T-helper 1 cell treated with Interleukin-12 subunit alpha and Interleukin-12 subunit beta and Interleukin-4 antibody, amounts not matched to agents 30 μg/mL and 1 μg/mL, for 36 hours (primary cell): ENCODE measurements around the gene GRID2.
"Not testable (repeated sequence)": the region's sequence is repeated elsewhere in the genome, so short reads cannot be mapped to it uniquely, and the experiment has no call there.

Source experiments
- H3K27ac Mint-ChIP-seq: one replicate; pipeline ENCODE4 v1.8.0; 2021; ENCODE audit warnings: mild to moderate bottlenecking, mixed read lengths
- H3K27me3 Mint-ChIP-seq: one replicate; pipeline ENCODE4 v1.8.0; 2021; ENCODE audit warnings: low read depth, mixed read lengths
- H3K36me3 Mint-ChIP-seq: one replicate; pipeline ENCODE4 v1.8.0; 2021; ENCODE audit warnings: low read depth, mixed read lengths
- H3K4me1 Mint-ChIP-seq: one replicate; pipeline ENCODE4 v1.8.0; 2021; ENCODE audit warnings: low read depth, mixed read lengths
- H3K4me3 Mint-ChIP-seq: one replicate; pipeline ENCODE4 v1.8.0; 2021; ENCODE audit warnings: mild to moderate bottlenecking, moderate library complexity, mixed read lengths
- H3K9me3 Mint-ChIP-seq: one replicate; pipeline ENCODE4 v1.8.0; 2021; ENCODE audit warnings: mixed read lengths

GRID2 gene

GRCh38 chr4:93359586-93359985 lies 1055.8 kb downstream of the GRID2 start:
- Mint-ChIP-seq H3K36me3 (no peaks in the 10 kb centered on the region), H3K4me3 (no peak overlapping the region), H3K4me1 (no peaks in the 10 kb centered on the region), H3K27me3 (no peaks in the 10 kb centered on the region), H3K27ac (no peak overlapping the region), H3K9me3 (no peaks in the 10 kb centered on the region)

GRCh38 chr4:93366169-93366755 lies 1062.5 kb downstream of the GRID2 start:
- not testable (repeated sequence) for H3K4me1 Mint-ChIP-seq, H3K9me3 Mint-ChIP-seq, H3K27me3 Mint-ChIP-seq, H3K4me3 Mint-ChIP-seq, H3K27ac Mint-ChIP-seq, H3K36me3 Mint-ChIP-seq

- Mint-ChIP-seq H3K9me3 (no peaks in the 10 kb centered on the region), H3K36me3 (no peaks in the 10 kb centered on the region), H3K27ac (no peak overlapping the region), H3K27me3 (no peaks in the 10 kb centered on the region), H3K4me1 (no peaks in the 10 kb centered on the region), H3K4me3 (no peak overlapping the region)
These were observed 1065.2 kb downstream of the GRID2 start for GRCh38 chr4:93368968-93369367.

- Mint-ChIP-seq H3K4me3 (no peak overlapping the region), H3K9me3 (no peaks in the 10 kb centered on the region), H3K36me3 (no peaks in the 10 kb centered on the region), H3K27ac (no peak overlapping the region), H3K27me3 (no peaks in the 10 kb centered on the region), H3K4me1 (no peaks in the 10 kb centered on the region)
These were observed 1066.5 kb downstream of the GRID2 start for GRCh38 chr4:93370256-93370655.

- no peaks in the 10 kb centered on the region for H3K9me3 Mint-ChIP-seq
- H3K4me3 Mint-ChIP-seq = no peak overlapping the region
- no peaks in the 10 kb centered on the region for H3K36me3 Mint-ChIP-seq
- no peak overlapping the region for H3K27ac Mint-ChIP-seq
- H3K27me3 Mint-ChIP-seq = no peaks in the 10 kb centered on the region
- no peaks in the 10 kb centered on the region for H3K4me1 Mint-ChIP-seq
These were observed 1070.4 kb downstream of the GRID2 start for GRCh38 chr4:93373893-93374860.

GRCh38 chr4:93384241-93384640 lies 1080.5 kb downstream of the GRID2 start:
- Mint-ChIP-seq H3K36me3 (no peaks in the 10 kb centered on the region), H3K27me3 (no peaks in the 10 kb centered on the region), H3K4me1 (no peaks in the 10 kb centered on the region), H3K4me3 (no peak overlapping the region), H3K27ac (no peak overlapping the region), H3K9me3 (no peaks in the 10 kb centered on the region)

- no peaks in the 10 kb centered on the region for H3K36me3 Mint-ChIP-seq
- H3K4me1 Mint-ChIP-seq = no peaks in the 10 kb centered on the region
- H3K9me3 Mint-ChIP-seq = no peaks in the 10 kb centered on the region
- H3K4me3 Mint-ChIP-seq = no peak overlapping the region
- H3K27ac Mint-ChIP-seq = no peak overlapping the region
- no peaks in the 10 kb centered on the region for H3K27me3 Mint-ChIP-seq
These were observed 1081.1 kb downstream of the GRID2 start for GRCh38 chr4:93384887-93385286.

GRCh38 chr4:93394545-93395081 lies 1090.8 kb downstream of the GRID2 start:
- no peak overlapping the region for H3K4me3 Mint-ChIP-seq
- H3K27ac Mint-ChIP-seq = no peak overlapping the region
- no peaks in the 10 kb centered on the region for H3K36me3 Mint-ChIP-seq

GRCh38 chr4:93396272-93396671 lies 1092.5 kb downstream of the GRID2 start:
- Mint-ChIP-seq H3K4me3 (no peak overlapping the region), H3K4me1 (no peaks in the 10 kb centered on the region), H3K36me3 (no peaks in the 10 kb centered on the region), H3K27me3 (no peaks in the 10 kb centered on the region), H3K27ac (no peak overlapping the region), H3K9me3 (no peaks in the 10 kb centered on the region)

More at GRCh38 chr4:93394545-93395081, 1090.8 kb downstream of the GRID2 start:
- H3K27me3 Mint-ChIP-seq = no peaks in the 10 kb centered on the region
- no peaks in the 10 kb centered on the region for H3K4me1 Mint-ChIP-seq
- no peaks in the 10 kb centered on the region for H3K9me3 Mint-ChIP-seq

- no peaks in the 10 kb centered on the region for H3K4me1 Mint-ChIP-seq
- H3K27ac Mint-ChIP-seq = no peak overlapping the region
- H3K36me3 Mint-ChIP-seq = no peaks in the 10 kb centered on the region
- H3K27me3 Mint-ChIP-seq = no peaks in the 10 kb centered on the region
- H3K9me3 Mint-ChIP-seq = no peaks in the 10 kb centered on the region
- no peak overlapping the region for H3K4me3 Mint-ChIP-seq
These were observed 1099.8 kb downstream of the GRID2 start for GRCh38 chr4:93403571-93403970.

GRCh38 chr4:93407493-93408275 lies 1103.9 kb downstream of the GRID2 start:
- no peaks in the 10 kb centered on the region for H3K4me1 Mint-ChIP-seq
- H3K27ac Mint-ChIP-seq = no peak overlapping the region
- H3K36me3 Mint-ChIP-seq = no peaks in the 10 kb centered on the region
- no peaks in the 10 kb centered on the region for H3K9me3 Mint-ChIP-seq
- H3K4me3 Mint-ChIP-seq = no peak overlapping the region
- H3K27me3 Mint-ChIP-seq = no peaks in the 10 kb centered on the region

GRCh38 chr4:93409035-93409434 lies 1105.3 kb downstream of the GRID2 start:
- Mint-ChIP-seq H3K4me3 (no peak overlapping the region), H3K27me3 (no peaks in the 10 kb centered on the region), H3K9me3 (no peaks in the 10 kb centered on the region), H3K4me1 (no peaks in the 10 kb centered on the region), H3K27ac (no peak overlapping the region), H3K36me3 (no peaks in the 10 kb centered on the region)

GRCh38 chr4:93414041-93414550 lies 1110.3 kb downstream of the GRID2 start:
- Mint-ChIP-seq H3K27ac (no peak overlapping the region), H3K9me3 (no peaks in the 10 kb centered on the region), H3K4me3 (no peak overlapping the region), H3K36me3 (no peaks in the 10 kb centered on the region), H3K4me1 (no peaks in the 10 kb centered on the region), H3K27me3 (no peaks in the 10 kb centered on the region)

GRCh38 chr4:93416344-93417128 lies 1112.8 kb downstream of the GRID2 start:
- no peak overlapping the region for H3K4me3 Mint-ChIP-seq
- H3K9me3 Mint-ChIP-seq = no peaks in the 10 kb centered on the region
- no peak overlapping the region for H3K27ac Mint-ChIP-seq
- no peaks in the 10 kb centered on the region for H3K36me3 Mint-ChIP-seq
- no peaks in the 10 kb centered on the region for H3K4me1 Mint-ChIP-seq
- no peaks in the 10 kb centered on the region for H3K27me3 Mint-ChIP-seq
